HG03565 (cell line): ENCODE results near the gene PREPL.
A peak's percentile ranks its signal among the peaks of the same experiment; 100 is the strongest.
"Not testable (repeated sequence)": the region's sequence is repeated elsewhere in the genome, so short reads cannot be mapped to it uniquely, and the experiment has no call there.

Experiments
- ATAC-seq: cut with Tn5 transposase; IDR thresholded peaks from one replicate; pipeline ENCODE4 v1.9.1; 2021; ENCODE audit warnings: mild to moderate bottlenecking, moderate library complexity; ENCODE audit not compliant: unreplicated experiment

PREPL gene

GRCh38 chr2:44361330-44362206, at the start of gene PREPL, which contains the start of gene CAMKMT:
TSS of gene PREPL (minus strand) at chr2:44361494. CDS start at chr2:44346342, 15,152 bp downstream.
TSS of gene CAMKMT (plus strand) at chr2:44361947.
- ATAC-seq, result peak; percentile 68

- no peak for ATAC-seq
Observed at GRCh38 chr2:44398243-44398897, 37.1 kb upstream of the PREPL start.

- ATAC-seq, result no peak
Observed at GRCh38 chr2:44397447-44398175, 36.3 kb upstream of the PREPL start.

GRCh38 chr2:44392338-44392943, 31.1 kb upstream of the PREPL start:
- no peak for ATAC-seq

- ATAC-seq, result no peak
Observed at GRCh38 chr2:44389895-44390294, 28.6 kb upstream of the PREPL start.

- ATAC-seq, result no peak
Observed at GRCh38 chr2:44388877-44389276, 27.6 kb upstream of the PREPL start.

- not testable (repeated sequence) for ATAC-seq
Observed at GRCh38 chr2:44385226-44385625, 23.9 kb upstream of the PREPL start.

- no peak for ATAC-seq
Observed at GRCh38 chr2:44377486-44377885, 16.2 kb upstream of the PREPL start.

GRCh38 chr2:44372246-44372645, 11.0 kb upstream of the PREPL start:
- ATAC-seq, result no peak

GRCh38 chr2:44371445-44371844, 10.2 kb upstream of the PREPL start:
- no peak for ATAC-seq

- ATAC-seq, result no peak
Observed at GRCh38 chr2:44369392-44369791, 8.1 kb upstream of the PREPL start.

GRCh38 chr2:44367591-44367990, 6.3 kb upstream of the PREPL start:
- no peak for ATAC-seq

- no peak for ATAC-seq
Observed at GRCh38 chr2:44364604-44365003, 3.3 kb upstream of the PREPL start.

- no peak for ATAC-seq
Observed at GRCh38 chr2:44362207-44363015, 1.1 kb upstream of the PREPL start.

GRCh38 chr2:44360749-44361329, 455 bp downstream of the PREPL start:
- ATAC-seq, result peak; percentile 5

- no peak for ATAC-seq
Observed at GRCh38 chr2:44358503-44358902, 2.8 kb downstream of the PREPL start.

GRCh38 chr2:44354761-44355160, 6.5 kb downstream of the PREPL start:
- ATAC-seq, result no peak

GRCh38 chr2:44352510-44352909, 8.8 kb downstream of the PREPL start:
- ATAC-seq, result no peak

GRCh38 chr2:44351676-44352075, 9.6 kb downstream of the PREPL start:
- no peak for ATAC-seq

- no peak for ATAC-seq
Observed at GRCh38 chr2:44351088-44351487, 10.2 kb downstream of the PREPL start.
